Neural progenitor cell (in vitro differentiated cells): Measurements from ENCODE around the gene CLCN2. TPM values are rescaled to one million over a fixed set of nuclear protein-coding genes. Genes with fewer than 3 reads are reported as not detected.

Experiments
- DNase-seq: peaks from one replicate; pipeline ENCODE4 v3.0.0-alpha.2; 2016; ENCODE audit warnings: low spot score
- H2AFZ ChIP-seq: fragments of 200-600 bp; sonication (generic); replicated peaks from 2 replicates; pipeline ENCODE4 v1.6.1; 2016; ENCODE audit warnings: antibody characterized with exemption
- H3F3A ChIP-seq: fragments of 200-600 bp; sonication (generic); 2 replicates; pipeline ENCODE4 v1.6.1; 2016; ENCODE audit warnings: antibody characterized with exemption, low read depth
- H3K27ac ChIP-seq: fragments of 200-600 bp; sonication (generic); 2 replicates; pipeline ENCODE4 v1.5.1; 2016; ENCODE audit warnings: mild to moderate bottlenecking
- H3K27me3 ChIP-seq: fragments of 200-600 bp; sonication (generic); 2 replicates; pipeline ENCODE4 v1.6.1; 2016; ENCODE audit warnings: mild to moderate bottlenecking, moderate library complexity
- H3K36me3 ChIP-seq: fragments of 200-600 bp; sonication (generic); 2 replicates; pipeline ENCODE4 v1.5.1; 2016
- H3K4me1 ChIP-seq: fragments of 200-600 bp; sonication (generic); 2 replicates; pipeline ENCODE4 v1.6.1; 2016; ENCODE audit warnings: mixed run types
- H3K4me2 ChIP-seq: fragments of 200-600 bp; sonication (generic); 2 replicates; pipeline ENCODE4 v1.6.1; 2016
- H3K4me3 ChIP-seq: fragments of 200-600 bp; sonication (generic); 2 replicates; pipeline ENCODE4 v1.5.1; 2016
- H3K79me2 ChIP-seq: fragments of 200-600 bp; sonication (generic); 2 replicates; pipeline ENCODE4 v1.6.1; 2016; ENCODE audit warnings: low read depth
- H3K9ac ChIP-seq: fragments of 200-600 bp; sonication (generic); 2 replicates; pipeline ENCODE4 v1.6.1; 2016
- H3K9me3 ChIP-seq: fragments of 200-600 bp; sonication (generic); 2 replicates; pipeline ENCODE4 v1.5.1; 2016; ENCODE audit warnings: low read depth
- H4K20me1 ChIP-seq: fragments of 200-600 bp; sonication (generic); 2 replicates; pipeline ENCODE4 v1.6.1; 2016; ENCODE audit warnings: low read depth
- H3K27ac Mint-ChIP-seq: 3 replicates; pipeline ENCODE4 v1.8.0; 2021; ENCODE audit warnings: mixed read lengths
- H3K27me3 Mint-ChIP-seq: 2 replicates; pipeline ENCODE4 v1.8.0; 2022; ENCODE audit warnings: low read depth, mild to moderate bottlenecking, inconsistent platforms, moderate library complexity, mixed read lengths; ENCODE audit not compliant: insufficient read depth
- H3K36me3 Mint-ChIP-seq: 3 replicates; pipeline ENCODE4 v1.8.0; 2021; ENCODE audit warnings: mixed read lengths
- H3K4me1 Mint-ChIP-seq: 3 replicates; pipeline ENCODE4 v1.8.0; 2021; ENCODE audit warnings: mixed read lengths
- H3K4me3 Mint-ChIP-seq: 3 replicates; pipeline ENCODE4 v1.8.0; 2021; ENCODE audit warnings: mild to moderate bottlenecking, moderate library complexity, mixed read lengths
- H3K9me3 Mint-ChIP-seq: 3 replicates; pipeline ENCODE4 v1.8.0; 2020; ENCODE audit warnings: mixed read lengths
- EZH2 ChIP-seq: fragments of 200-600 bp; sonication (generic); IDR thresholded peaks from 2 replicates; pipeline ENCODE4 v1.6.1; 2017; ENCODE audit warnings: antibody characterized with exemption, mild to moderate bottlenecking, moderate library complexity
- EZH2phosphoT487 ChIP-seq: fragments of 200-600 bp; sonication (generic); IDR thresholded peaks from 2 replicates; pipeline ENCODE4 v1.6.1; 2017; ENCODE audit warnings: antibody characterized with exemption
- total RNA-seq: library from RNA; depleted of rRNA; stranded (reverse); fragments of >200 nt; gene quantifications from 2 replicates; pipeline ENCODE4 v1.2.3, GENCODE V29; 2015; ENCODE audit warnings: low replicate concordance
- TF ChIP-seq, protein P1 (sequence below): fragments of 200-600 bp; sonication (generic); IDR thresholded peaks from 2 replicates; pipeline ENCODE4 v1.5.1; 2017; ENCODE audit warnings: antibody characterized with exemption, mild to moderate bottlenecking

CLCN2 gene
- total RNA-seq, 1 donor from 2014 or later, result 16.5 TPM

DNA sequence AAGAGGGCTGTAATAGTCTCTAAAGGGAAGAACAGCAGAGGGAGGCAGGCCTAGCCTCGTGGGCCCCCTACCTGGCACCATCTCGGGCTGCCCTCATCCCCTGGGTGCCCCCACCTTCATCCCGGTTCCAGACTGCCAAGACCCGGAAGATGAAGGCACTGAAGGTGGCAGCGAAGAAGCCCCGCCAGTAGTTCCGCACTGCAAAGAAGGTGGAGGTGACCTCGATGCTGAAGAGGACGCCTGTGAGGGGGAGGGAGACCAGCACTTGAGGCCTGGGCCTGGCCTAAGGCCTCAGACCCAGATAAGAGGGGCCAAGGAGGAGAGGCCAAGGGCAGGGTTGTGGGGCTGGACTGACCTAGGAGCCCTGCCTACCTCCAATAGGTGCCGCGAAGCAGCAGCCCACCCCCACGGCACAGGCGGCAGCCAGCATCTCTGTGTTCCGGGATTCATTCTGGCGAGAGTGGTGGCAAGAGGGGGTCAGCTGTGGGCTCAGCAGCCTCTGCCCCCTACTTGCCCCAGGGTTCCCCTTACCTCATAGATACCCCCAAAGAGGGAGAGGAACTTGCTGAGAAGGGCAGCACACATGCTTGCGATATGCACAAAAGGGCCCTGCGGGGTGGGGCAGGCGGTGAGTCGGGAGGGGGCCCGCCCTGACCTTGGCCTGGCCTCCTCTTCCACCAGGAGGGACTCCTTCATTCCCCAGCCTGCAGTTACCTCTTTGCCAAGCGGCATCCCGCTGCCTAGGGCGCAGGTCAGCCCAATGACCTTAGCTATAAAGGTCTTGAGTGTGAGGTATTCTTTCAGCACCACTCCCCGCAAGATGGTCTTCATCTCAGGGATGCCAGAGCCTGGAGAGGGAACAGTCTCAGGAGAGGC, 3.9 kb downstream of the CLCN2 start:
- TF ChIP-seq EZH2phosphoT487 (no peak), EZH2 (no peak)
- TF ChIP-seq, protein P1, sequence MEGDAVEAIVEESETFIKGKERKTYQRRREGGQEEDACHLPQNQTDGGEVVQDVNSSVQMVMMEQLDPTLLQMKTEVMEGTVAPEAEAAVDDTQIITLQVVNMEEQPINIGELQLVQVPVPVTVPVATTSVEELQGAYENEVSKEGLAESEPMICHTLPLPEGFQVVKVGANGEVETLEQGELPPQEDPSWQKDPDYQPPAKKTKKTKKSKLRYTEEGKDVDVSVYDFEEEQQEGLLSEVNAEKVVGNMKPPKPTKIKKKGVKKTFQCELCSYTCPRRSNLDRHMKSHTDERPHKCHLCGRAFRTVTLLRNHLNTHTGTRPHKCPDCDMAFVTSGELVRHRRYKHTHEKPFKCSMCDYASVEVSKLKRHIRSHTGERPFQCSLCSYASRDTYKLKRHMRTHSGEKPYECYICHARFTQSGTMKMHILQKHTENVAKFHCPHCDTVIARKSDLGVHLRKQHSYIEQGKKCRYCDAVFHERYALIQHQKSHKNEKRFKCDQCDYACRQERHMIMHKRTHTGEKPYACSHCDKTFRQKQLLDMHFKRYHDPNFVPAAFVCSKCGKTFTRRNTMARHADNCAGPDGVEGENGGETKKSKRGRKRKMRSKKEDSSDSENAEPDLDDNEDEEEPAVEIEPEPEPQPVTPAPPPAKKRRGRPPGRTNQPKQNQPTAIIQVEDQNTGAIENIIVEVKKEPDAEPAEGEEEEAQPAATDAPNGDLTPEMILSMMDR, result no peak
- no peaks in the 10 kb centered on the region for H3K9me3 Mint-ChIP-seq
- H3K4me1 Mint-ChIP-seq, result peaks cover 17% of the 10 kb centered on the region
- H3K27ac Mint-ChIP-seq, result no peak overlapping the region
- Histone ChIP-seq H3K9me3 (no peaks in the 10 kb centered on the region), H3K27me3 (no peaks in the 10 kb centered on the region), H3K4me2 (no peak overlapping the region), H3K27ac (no peak overlapping the region), H3F3A (peaks cover 28% of the 10 kb centered on the region), H3K4me3 (no peak overlapping the region), H3K36me3 (no peaks in the 10 kb centered on the region), H3K79me2 (peaks cover 35% of the 10 kb centered on the region), H3K4me1 (peaks cover 19% of the 10 kb centered on the region), H3K9ac (no peak overlapping the region), H4K20me1 (peaks cover 4% of the 10 kb centered on the region), H2AFZ (no peak overlapping the region)
- H3K36me3 Mint-ChIP-seq, result peaks cover 6% of the 10 kb centered on the region
- no peak for DNase-seq
- peaks cover 9% of the 10 kb centered on the region for H3K27me3 Mint-ChIP-seq
- no peak overlapping the region for H3K4me3 Mint-ChIP-seq

DNA sequence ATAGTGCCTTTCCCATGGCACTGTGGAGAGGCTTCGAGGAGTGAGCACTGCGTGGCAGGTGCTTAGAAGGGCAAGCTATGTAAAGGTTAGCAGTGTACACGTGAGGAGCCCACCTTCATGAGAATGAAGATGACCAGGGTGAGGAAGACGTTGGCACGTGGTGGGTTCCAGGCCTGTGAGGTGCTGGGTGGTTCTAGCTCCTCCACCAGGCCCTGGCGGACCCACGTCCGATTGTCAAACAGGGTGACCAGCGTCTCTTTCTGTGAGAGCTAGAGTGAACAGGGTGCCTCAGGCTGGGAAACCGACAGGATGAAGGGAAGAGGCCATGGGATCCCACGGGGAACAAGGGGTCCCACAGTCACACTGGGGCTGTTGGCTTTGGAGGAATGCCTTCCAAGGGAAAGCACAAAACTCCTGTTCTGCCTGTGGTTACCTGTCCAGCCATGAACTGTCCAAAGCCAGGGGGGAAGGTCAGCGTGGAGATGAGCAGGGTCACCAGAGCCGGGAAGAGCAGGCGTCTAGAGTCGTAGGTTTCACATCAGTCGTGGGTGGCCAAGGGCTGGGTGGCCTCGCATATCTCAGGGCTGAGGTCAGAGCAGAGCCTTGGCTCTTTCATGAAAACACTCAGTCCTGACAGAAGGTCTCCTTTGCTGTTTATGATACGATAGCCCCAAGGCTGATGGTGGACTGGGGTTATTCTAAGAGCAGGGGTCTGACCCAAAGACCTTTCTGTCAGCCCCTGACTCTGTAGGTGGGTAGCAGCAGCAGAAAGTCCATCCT, 6.0 kb downstream of the CLCN2 start:
- Mint-ChIP-seq H3K27me3 (peaks cover 10% of the 10 kb centered on the region), H3K9me3 (no peaks in the 10 kb centered on the region), H3K4me3 (peak overlapping the region; percentile 53), H3K27ac (no peak overlapping the region), H3K4me1 (peaks cover 31% of the 10 kb centered on the region), H3K36me3 (peaks cover 16% of the 10 kb centered on the region)
- no peak overlapping the region for H3K4me2 ChIP-seq
- H2AFZ ChIP-seq, result no peak overlapping the region
- no peak for DNase-seq
- H3K9me3 ChIP-seq, result no peaks in the 10 kb centered on the region
- H4K20me1 ChIP-seq, result peaks cover 14% of the 10 kb centered on the region
- H3K9ac ChIP-seq, result no peak overlapping the region
- peaks cover 14% of the 10 kb centered on the region for H3F3A ChIP-seq
- H3K36me3 ChIP-seq, result no peaks in the 10 kb centered on the region
- peaks cover 16% of the 10 kb centered on the region for H3K79me2 ChIP-seq
- H3K4me1 ChIP-seq, result peaks cover 15% of the 10 kb centered on the region
- no peaks in the 10 kb centered on the region for H3K27me3 ChIP-seq
- TF ChIP-seq EZH2 (no peak), EZH2phosphoT487 (no peak)
- TF ChIP-seq, protein P1, result no peak
- no peak overlapping the region for H3K4me3 ChIP-seq
- H3K27ac ChIP-seq, result no peak overlapping the region

DNA sequence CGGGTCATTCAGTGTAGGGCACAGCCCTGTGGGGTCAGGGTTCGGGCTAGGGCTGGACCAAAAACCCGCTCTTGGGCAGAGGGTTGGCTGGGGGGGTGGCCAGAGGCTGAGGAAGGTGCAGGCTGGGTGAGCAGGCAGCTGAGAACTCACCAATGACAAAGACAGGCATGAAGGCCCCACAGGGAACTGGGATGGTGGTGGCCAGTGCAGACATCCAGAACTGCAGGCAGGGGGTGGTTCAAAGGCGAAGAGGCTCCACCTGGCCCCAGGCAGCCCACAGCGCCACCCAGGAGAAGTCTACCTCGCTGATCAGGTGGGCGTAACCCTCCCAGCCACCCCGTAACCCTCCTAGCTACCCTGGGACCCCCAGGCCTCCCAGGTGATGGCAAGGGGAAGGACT, 6.7 kb downstream of the CLCN2 start:
- Histone ChIP-seq H3K4me1 (peaks cover 11% of the 10 kb centered on the region), H3K36me3 (no peaks in the 10 kb centered on the region), H3K27me3 (no peaks in the 10 kb centered on the region), H3K79me2 (peaks cover 13% of the 10 kb centered on the region), H3K4me2 (no peak overlapping the region), H3K9ac (no peak overlapping the region), H4K20me1 (peaks cover 14% of the 10 kb centered on the region), H3K9me3 (no peaks in the 10 kb centered on the region), H3K4me3 (no peak overlapping the region), H3K27ac (no peak overlapping the region), H3F3A (peaks cover 12% of the 10 kb centered on the region), H2AFZ (no peak overlapping the region)
- TF ChIP-seq, protein P1, result no peak
- no peak for TF ChIP-seq EZH2
- Mint-ChIP-seq H3K27ac (no peak overlapping the region), H3K36me3 (peaks cover 16% of the 10 kb centered on the region), H3K4me1 (peaks cover 27% of the 10 kb centered on the region), H3K4me3 (peak overlapping the region; percentile 53), H3K9me3 (no peaks in the 10 kb centered on the region), H3K27me3 (peaks cover 6% of the 10 kb centered on the region)
- DNase-seq, result no peak
